Liver (tissue), 9 donors: ENCODE results near the gene PSMC6. TPM values are rescaled to one million over a fixed set of nuclear protein-coding genes. Genes with fewer than 3 reads are reported as not detected.

ENCODE experiments used
- DNase-seq: peaks from one replicate; pipeline ENCODE4 v3.0.0-alpha.2; 2017; ENCODE audit warnings: low spot score
- H3K27ac ChIP-seq, 2 donors: one replicate each; pipeline ENCODE4 v1.7.0; 2013; ENCODE audit warnings: inconsistent platforms in 2 of 2, low read length in 2 of 2, control low read depth in 1 of 2, low read depth in 1 of 2, mild to moderate bottlenecking in 1 of 2
- H3K27me3 ChIP-seq, 4 donors: one replicate each; pipeline versions ENCODE4 v1.6.1 to v1.7.0; 2013; ENCODE audit warnings: low read length in 3 of 4, inconsistent platforms in 1 of 4, mild to moderate bottlenecking in 1 of 4, moderate library complexity in 1 of 4; ENCODE audit not compliant: control insufficient read depth in 4 of 4, insufficient read depth in 4 of 4
- H3K36me3 ChIP-seq, 4 donors: one replicate each; pipeline versions ENCODE4 v1.6.1 to v1.7.0; 2013; ENCODE audit warnings: low read length in 3 of 4, mild to moderate bottlenecking in 3 of 4, low read depth in 1 of 4, moderate library complexity in 1 of 4; ENCODE audit not compliant: control insufficient read depth in 4 of 4, insufficient read depth in 3 of 4
- H3K4me1 ChIP-seq, 4 donors: one replicate each; pipeline versions ENCODE4 v1.6.1 to v1.7.0; 2013; ENCODE audit warnings: low read length in 3 of 4, mild to moderate bottlenecking in 3 of 4, moderate library complexity in 1 of 4; ENCODE audit not compliant: control insufficient read depth in 4 of 4, insufficient read depth in 4 of 4
- H3K4me3 ChIP-seq, 3 donors: one replicate each; pipeline versions ENCODE4 v1.6.1 to v1.7.0; 2013; ENCODE audit warnings: low read length in 3 of 3, control low read depth in 1 of 3, low read depth in 1 of 3, mild to moderate bottlenecking in 1 of 3
- H3K9ac ChIP-seq, 2 donors: one replicate each; pipeline ENCODE4 v1.7.0; 2013; ENCODE audit warnings: low read length in 2 of 2, mild to moderate bottlenecking in 2 of 2, moderate library complexity in 2 of 2, control low read depth in 1 of 2, low read depth in 1 of 2
- H3K9me3 ChIP-seq, 4 donors: one replicate each; pipeline versions ENCODE4 v1.6.1 to v1.7.0; 2013; ENCODE audit warnings: low read length in 3 of 4; ENCODE audit not compliant: control insufficient read depth in 4 of 4
- EGR1 ChIP-seq, 2 donors: IDR thresholded peaks; 2 replicates each; pipeline ENCODE4 v1.6.1; 2016 to 2018; ENCODE audit warnings: antibody characterized with exemption in 2 of 2, low read depth in 2 of 2
- FOXA1 ChIP-seq: IDR thresholded peaks from 2 replicates; pipeline ENCODE4 v1.6.1; 2016; ENCODE audit warnings: antibody characterized with exemption
- FOXA2 ChIP-seq: IDR thresholded peaks from 2 replicates; pipeline ENCODE4 v1.6.1; 2016; ENCODE audit warnings: antibody characterized with exemption
- JUND ChIP-seq, 2 donors: IDR thresholded peaks; 2 replicates each; pipeline ENCODE4 v1.6.1; 2016; ENCODE audit warnings: antibody characterized with exemption in 2 of 2
- MAX ChIP-seq: IDR thresholded peaks from 2 replicates; pipeline ENCODE4 v1.6.1; 2016; ENCODE audit warnings: antibody characterized with exemption
- RAD21 ChIP-seq, 2 donors: IDR thresholded peaks; 2 replicates each; pipeline ENCODE4 v1.6.1; 2016; ENCODE audit warnings: antibody characterized with exemption in 2 of 2, mild to moderate bottlenecking in 2 of 2
- RXRA ChIP-seq, 2 donors: IDR thresholded peaks; 2 replicates each; pipeline ENCODE4 v1.6.1; 2017 to 2018; ENCODE audit warnings: antibody characterized with exemption in 2 of 2, mild to moderate bottlenecking in 1 of 2
- SP1 ChIP-seq: IDR thresholded peaks from 2 replicates; pipeline ENCODE4 v1.6.1; 2018; ENCODE audit warnings: antibody characterized with exemption, mild to moderate bottlenecking
- TAF1 ChIP-seq: conservative IDR thresholded peaks from 2 replicates; pipeline ENCODE4 v1.6.1; 2016; ENCODE audit warnings: antibody characterized with exemption, mild to moderate bottlenecking
- ZBTB33 ChIP-seq: IDR thresholded peaks from 2 replicates; pipeline ENCODE4 v1.6.1; 2016; ENCODE audit warnings: antibody characterized with exemption
- WGBS: extraction: QIAGEN DNeasy Blood & Tissue Kit; methylation state at CpG from one replicate; pipeline ENCODE4 v1.1.7; 2013; 5-methylcytosine and 5-hydroxymethylcytosine counted together
- polyA plus RNA-seq, 2 donors: library from polyadenylated mRNA; stranded (reverse) in 1 of 2; unstranded in 1 of 2; fragments of 200-250 nt in 1 of 2; fragments of >200 nt in 1 of 2; fragmentation: Nextera tagmentation in 1 of 2; extraction: Ambion mirVana in 1 of 2; gene quantifications; one replicate each; pipeline versions ENCODE4 v1.2.1 to v1.2.3, GENCODE V29; 2013 to 2015
- total RNA-seq, 2 donors: library from RNA; depleted of rRNA; stranded (reverse); fragments of >200 nt; gene quantifications; one replicate each; pipeline ENCODE4 v1.2.3, GENCODE V29; 2014
- TF ChIP-seq, protein P1 (sequence below): IDR thresholded peaks from 2 replicates; pipeline ENCODE4 v1.6.1; 2016; ENCODE audit warnings: antibody characterized with exemption, mild to moderate bottlenecking
- donor health status: healthy.
- donor health status: healthy.
- donor health status: healthy.
- donor health status: healthy.
- donor health status: healthy.

Gene PSMC6
- total and polyA plus RNA-seq, 4 donors: 43.2 to 98.9 (median 69.3) TPM

DNA sequence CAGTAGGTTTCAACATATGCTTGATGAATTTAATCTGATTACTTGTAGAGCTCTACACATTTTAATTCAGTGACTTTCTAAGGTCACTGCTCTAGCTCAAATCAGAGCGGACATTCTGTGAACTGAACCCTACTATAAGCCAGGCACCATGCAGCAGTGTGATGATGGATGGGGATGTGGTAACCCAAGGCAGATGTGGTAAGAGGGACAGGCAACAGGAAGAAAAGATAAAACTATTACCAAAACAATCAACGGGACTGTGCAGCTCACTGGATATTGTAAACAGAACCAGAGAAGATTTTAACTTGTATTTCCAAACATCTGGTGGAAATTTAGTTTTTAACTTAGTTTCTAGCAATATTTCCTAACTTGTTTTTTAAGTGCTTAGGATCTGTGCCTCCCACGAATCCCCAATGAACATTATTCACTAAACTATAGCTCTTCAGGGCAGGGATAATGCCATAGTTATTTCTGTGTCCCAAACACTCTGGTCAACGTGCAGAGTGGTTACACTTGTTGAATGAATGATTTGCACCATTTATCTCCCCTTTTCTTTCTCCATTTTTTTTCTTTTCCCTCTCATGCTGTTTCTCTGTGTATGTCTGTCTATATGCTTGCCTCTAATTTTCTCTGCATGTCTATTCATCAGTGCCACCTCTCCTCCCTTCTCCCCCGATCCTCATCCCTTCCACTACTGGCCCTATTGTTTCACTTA, 14.6 kb upstream of the PSMC6 start:
- DNase-seq: no peak
- H3K36me3 ChIP-seq: no peaks in the 10 kb centered on the region
- no peak overlapping the region for H3K4me3 ChIP-seq
- H3K27ac ChIP-seq: peak overlapping the region in 1 of 2 donors; percentile 9
- H3K4me1 ChIP-seq: peaks cover 1 to 13% (median 8%) of the 10 kb centered on the region in 4 donors
- no peaks in the 10 kb centered on the region for H3K9me3 ChIP-seq
- WGBS: 67% methylated on average over 5 of the region's 5 CpGs
- TF ChIP-seq EGR1 (IDR thresholded peaks at IDR 0.05; ENCODE audit: low read depth in 2 of 2) (no peak), ZBTB33 (no peak)
- H3K27me3 ChIP-seq: no peaks in the 10 kb centered on the region
- H3K9ac ChIP-seq: no peak overlapping the region

- Histone ChIP-seq H3K27me3 (no peaks in the 10 kb centered on the region), H3K4me1 (peaks cover 1 to 13% (median 8%) of the 10 kb centered on the region in 4 donors), H3K4me3 (no peak overlapping the region), H3K9ac (no peak overlapping the region), H3K9me3 (no peaks in the 10 kb centered on the region), H3K27ac (no peak overlapping the region), H3K36me3 (no peaks in the 10 kb centered on the region)
- WGBS: 82% methylated on average over 3 of the region's 3 CpGs
- TF ChIP-seq, protein P1, sequence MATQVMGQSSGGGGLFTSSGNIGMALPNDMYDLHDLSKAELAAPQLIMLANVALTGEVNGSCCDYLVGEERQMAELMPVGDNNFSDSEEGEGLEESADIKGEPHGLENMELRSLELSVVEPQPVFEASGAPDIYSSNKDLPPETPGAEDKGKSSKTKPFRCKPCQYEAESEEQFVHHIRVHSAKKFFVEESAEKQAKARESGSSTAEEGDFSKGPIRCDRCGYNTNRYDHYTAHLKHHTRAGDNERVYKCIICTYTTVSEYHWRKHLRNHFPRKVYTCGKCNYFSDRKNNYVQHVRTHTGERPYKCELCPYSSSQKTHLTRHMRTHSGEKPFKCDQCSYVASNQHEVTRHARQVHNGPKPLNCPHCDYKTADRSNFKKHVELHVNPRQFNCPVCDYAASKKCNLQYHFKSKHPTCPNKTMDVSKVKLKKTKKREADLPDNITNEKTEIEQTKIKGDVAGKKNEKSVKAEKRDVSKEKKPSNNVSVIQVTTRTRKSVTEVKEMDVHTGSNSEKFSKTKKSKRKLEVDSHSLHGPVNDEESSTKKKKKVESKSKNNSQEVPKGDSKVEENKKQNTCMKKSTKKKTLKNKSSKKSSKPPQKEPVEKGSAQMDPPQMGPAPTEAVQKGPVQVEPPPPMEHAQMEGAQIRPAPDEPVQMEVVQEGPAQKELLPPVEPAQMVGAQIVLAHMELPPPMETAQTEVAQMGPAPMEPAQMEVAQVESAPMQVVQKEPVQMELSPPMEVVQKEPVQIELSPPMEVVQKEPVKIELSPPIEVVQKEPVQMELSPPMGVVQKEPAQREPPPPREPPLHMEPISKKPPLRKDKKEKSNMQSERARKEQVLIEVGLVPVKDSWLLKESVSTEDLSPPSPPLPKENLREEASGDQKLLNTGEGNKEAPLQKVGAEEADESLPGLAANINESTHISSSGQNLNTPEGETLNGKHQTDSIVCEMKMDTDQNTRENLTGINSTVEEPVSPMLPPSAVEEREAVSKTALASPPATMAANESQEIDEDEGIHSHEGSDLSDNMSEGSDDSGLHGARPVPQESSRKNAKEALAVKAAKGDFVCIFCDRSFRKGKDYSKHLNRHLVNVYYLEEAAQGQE: no peak
- TF ChIP-seq RAD21 (IDR thresholded peaks at IDR 0.05) (no peak), RXRA (IDR thresholded peaks at IDR 0.05) (no peak), JUND (IDR thresholded peaks at IDR 0.05) (no peak), FOXA2 (no peak), FOXA1 (no peak)
- no peak for DNase-seq
These were observed 14.0 kb upstream of the PSMC6 start for GRCh38 chr14:52693036-52693435.

DNA sequence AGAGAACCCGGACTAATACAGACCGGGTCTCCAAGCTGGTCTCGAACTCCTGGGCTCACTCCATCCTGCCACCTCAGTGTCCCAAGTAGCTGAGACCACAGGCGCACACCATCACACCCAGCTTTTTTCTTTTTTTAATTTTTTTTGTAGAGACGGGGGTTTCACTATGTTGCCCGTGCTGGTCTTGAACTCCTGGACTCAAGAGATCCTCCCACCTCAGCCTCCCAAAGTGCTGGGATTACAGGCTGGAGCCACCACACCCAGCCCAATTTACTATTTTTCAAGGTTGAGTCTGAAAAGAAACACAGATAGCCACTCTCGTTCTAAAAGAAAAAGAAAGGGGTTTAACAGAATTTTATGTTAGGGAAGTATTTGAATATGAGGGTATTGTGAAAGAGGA, 13.5 kb upstream of the PSMC6 start:
- H3K36me3 ChIP-seq: no peaks in the 10 kb centered on the region
- H3K4me1 ChIP-seq: peaks cover 1 to 13% (median 8%) of the 10 kb centered on the region in 4 donors
- no peaks in the 10 kb centered on the region for H3K9me3 ChIP-seq
- TF ChIP-seq FOXA1 (no peak), TAF1 (no peak), RAD21 (IDR thresholded peaks at IDR 0.05) (no peak), FOXA2 (no peak), MAX (no peak), SP1 (no peak)
- TF ChIP-seq, protein P1: no peak
- no peak overlapping the region for H3K9ac ChIP-seq
- no peaks in the 10 kb centered on the region for H3K27me3 ChIP-seq
- H3K27ac ChIP-seq: no peak overlapping the region
- 95% methylated on average over 7 of the region's 7 CpGs for WGBS
- no peak for DNase-seq
- H3K4me3 ChIP-seq: no peak overlapping the region
